Spleen (tissue), 11 donors: Measurements from ENCODE around the gene DEAF1. TPM values are rescaled to one million over a fixed set of nuclear protein-coding genes. Genes with fewer than 3 reads are reported as not detected.
"Not testable (repeated sequence)": the region's sequence is repeated elsewhere in the genome, so short reads cannot be mapped to it uniquely, and the experiment has no call there.

ENCODE experiments used
- DNase-seq: peaks from one replicate; pipeline ENCODE4 v3.0.0-alpha.2; 2020
- H3K27ac ChIP-seq, 8 donors: fragments of 200-600 bp; sonication (generic) in 7 of 8; 1 replicate in 4 of 8; 2 replicates in 4 of 8; pipeline versions ENCODE4 v1.5.0 to v1.8.0; 2016 to 2021; ENCODE audit warnings: inconsistent platforms in 4 of 8, mild to moderate bottlenecking in 4 of 8, moderate library complexity in 1 of 8
- H3K27me3 ChIP-seq, 7 donors: fragments of 200-600 bp; sonication (generic) in 6 of 7; replicated peaks in 1 of 7; 1 replicate in 4 of 7; 2 replicates in 3 of 7; pipeline versions ENCODE4 v1.5.0 to v1.8.0; 2016 to 2021; ENCODE audit warnings: inconsistent platforms in 3 of 7, mild to moderate bottlenecking in 1 of 7
- H3K36me3 ChIP-seq, 6 donors: fragments of 200-600 bp; sonication (generic) in 5 of 6; 1 replicate in 4 of 6; 2 replicates in 2 of 6; pipeline versions ENCODE4 v1.5.0 to v1.8.0; 2016 to 2021; ENCODE audit warnings: inconsistent platforms in 2 of 6
- H3K4me1 ChIP-seq, 6 donors: fragments of 200-600 bp; sonication (generic) in 5 of 6; 1 replicate in 3 of 6; 2 replicates in 3 of 6; pipeline versions ENCODE4 v1.5.0 to v1.8.0; 2016 to 2021; ENCODE audit warnings: inconsistent platforms in 3 of 6
- H3K4me3 ChIP-seq, 8 donors: fragments of 200-600 bp; sonication (generic) in 7 of 8; 1 replicate in 4 of 8; 2 replicates in 4 of 8; pipeline versions ENCODE4 v1.5.0 to v1.8.0; 2016 to 2021; ENCODE audit warnings: inconsistent platforms in 4 of 8, mild to moderate bottlenecking in 4 of 8, moderate library complexity in 2 of 8
- H3K9me3 ChIP-seq, 8 donors: fragments of 200-600 bp; sonication (generic) in 7 of 8; 1 replicate in 4 of 8; 2 replicates in 4 of 8; pipeline versions ENCODE4 v1.5.0 to v1.8.0; 2016 to 2021; ENCODE audit warnings: inconsistent platforms in 4 of 8
- POLR2A ChIP-seq, 3 donors: fragments of 450-650 bp; IDR thresholded peaks; one replicate each; pipeline ENCODE4 v1.5.1; 2017; ENCODE audit warnings: antibody characterized with exemption in 3 of 3, mild to moderate bottlenecking in 1 of 3
- POLR2AphosphoS5 ChIP-seq, 3 donors: sonication (generic); formaldehyde crosslinking; IDR thresholded peaks; one replicate each; pipeline ENCODE4 v1.5.1; 2017; ENCODE audit warnings: antibody characterized with exemption in 3 of 3
- WGBS, 5 donors: extraction: QIAGEN DNeasy Blood & Tissue Kit in 3 of 5; methylation state at CpG; one replicate each; pipeline versions ENCODE4 v1.1.5 to v1.1.7; 2013 to 2018; 5-methylcytosine and 5-hydroxymethylcytosine counted together
- intact Hi-C: fragments of 100-400 bp; cut with DNase I; formaldehyde crosslinking; loops from one replicate; pipeline ENCODE4 v1.15.0; 2023; ENCODE audit warnings: low total_unique reads
- polyA plus RNA-seq, 3 donors: library from polyadenylated mRNA; stranded (reverse); fragments of 200-250 nt; gene quantifications; one replicate each; pipeline ENCODE4 v1.2.1, GENCODE V29; 2013
- total RNA-seq, 7 donors: library from RNA; depleted of rRNA in 3 of 7; stranded (reverse); fragments of >200 nt in 3 of 7; fragmentation: NEBNext Ultra II Directional in 4 of 7; extraction: Animal tissue kit (Norgen Biotek cat#: 25700) in 4 of 7; gene quantifications; one replicate each; pipeline versions ENCODE4 v1.1.0 to v1.2.1, GENCODE V29; 2016 to 2021
- TF ChIP-seq, protein P1 (sequence below), 11 experiments: fragments of 200-600 bp in 7 of 11; fragments of 450-650 bp in 4 of 11; sonication (generic) in 4 of 11; IDR thresholded peaks in 8 of 11; conservative IDR thresholded peaks in 3 of 11; 1 replicate in 7 of 11; 2 replicates in 4 of 11; pipeline versions ENCODE4 v1.4.0 to v1.8.0; 2016 to 2021; ENCODE audit warnings: antibody characterized with exemption in 11 of 11, inconsistent platforms in 4 of 11, mild to moderate bottlenecking in 1 of 11
- donor health status: healthy with polysubstance abuse.
- donor health status: DM: no; HTN: no; CAD: no; lungs with moderate emphysema.
- donor health status: DM: no; HTN: no; CAD: no.
- donor health status: Bipolar disorder and iron deficiency.
- donor health status: healthy.
- donor health status: DM: no; HTN: no; CAD: no.
- donor health status: DM: yes; HTN: yes; CAD: no.

Gene DEAF1
- total and polyA plus RNA-seq, 10 donors: 21.8 to 44.9 (median 30.1) TPM

DNA sequence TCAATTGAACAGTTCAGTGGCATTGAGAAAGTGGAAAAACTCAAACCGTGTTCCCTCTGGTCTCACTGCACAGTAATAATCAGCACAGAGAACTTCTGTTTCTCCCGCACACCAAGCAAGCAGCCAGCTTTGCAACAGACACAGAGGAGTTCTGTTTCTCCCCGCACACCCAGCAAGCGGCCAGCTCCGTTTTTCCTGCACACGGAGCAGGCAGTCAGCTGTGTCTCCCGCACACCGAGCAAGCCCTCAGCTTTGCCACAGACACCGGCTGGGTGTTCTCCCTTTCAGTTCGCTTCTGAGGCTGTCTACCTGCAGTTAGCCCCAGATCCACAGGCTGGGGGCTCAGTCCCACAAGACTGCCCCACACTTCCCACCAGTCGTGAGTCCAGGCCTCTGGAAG is 42.3 kb upstream of the DEAF1 start:
- H3K27me3 ChIP-seq: peaks cover 0 to 18% (median 0%) of the 10 kb centered on the region in 7 donors
- no peaks in the 10 kb centered on the region for H3K36me3 ChIP-seq
- intact Hi-C loops: no loop called here
- 5 to 29% (median 17%) methylated on average over 11 of the region's 11 CpGs for WGBS, 5 donors
- no peaks in the 10 kb centered on the region for H3K9me3 ChIP-seq
- no peak for DNase-seq
- TF ChIP-seq, protein P1, sequence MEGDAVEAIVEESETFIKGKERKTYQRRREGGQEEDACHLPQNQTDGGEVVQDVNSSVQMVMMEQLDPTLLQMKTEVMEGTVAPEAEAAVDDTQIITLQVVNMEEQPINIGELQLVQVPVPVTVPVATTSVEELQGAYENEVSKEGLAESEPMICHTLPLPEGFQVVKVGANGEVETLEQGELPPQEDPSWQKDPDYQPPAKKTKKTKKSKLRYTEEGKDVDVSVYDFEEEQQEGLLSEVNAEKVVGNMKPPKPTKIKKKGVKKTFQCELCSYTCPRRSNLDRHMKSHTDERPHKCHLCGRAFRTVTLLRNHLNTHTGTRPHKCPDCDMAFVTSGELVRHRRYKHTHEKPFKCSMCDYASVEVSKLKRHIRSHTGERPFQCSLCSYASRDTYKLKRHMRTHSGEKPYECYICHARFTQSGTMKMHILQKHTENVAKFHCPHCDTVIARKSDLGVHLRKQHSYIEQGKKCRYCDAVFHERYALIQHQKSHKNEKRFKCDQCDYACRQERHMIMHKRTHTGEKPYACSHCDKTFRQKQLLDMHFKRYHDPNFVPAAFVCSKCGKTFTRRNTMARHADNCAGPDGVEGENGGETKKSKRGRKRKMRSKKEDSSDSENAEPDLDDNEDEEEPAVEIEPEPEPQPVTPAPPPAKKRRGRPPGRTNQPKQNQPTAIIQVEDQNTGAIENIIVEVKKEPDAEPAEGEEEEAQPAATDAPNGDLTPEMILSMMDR (IDR thresholded peaks at IDR 0.05 in 8 of 11, conservative IDR thresholded peaks at IDR 0.05 in 3 of 11): no peak
- no peak for TF ChIP-seq POLR2A (IDR thresholded peaks at IDR 0.05)
- no peak for TF ChIP-seq POLR2AphosphoS5 (IDR thresholded peaks at IDR 0.05)
- peak overlapping the region in 1 of 8 donors; percentile 36 for H3K4me3 ChIP-seq
- H3K27ac ChIP-seq: peak overlapping the region in 3 of 8 donors; percentile 10 to 47 (median 26)
- peaks cover 0 to 16% (median 12%) of the 10 kb centered on the region in 6 donors for H3K4me1 ChIP-seq

DNA sequence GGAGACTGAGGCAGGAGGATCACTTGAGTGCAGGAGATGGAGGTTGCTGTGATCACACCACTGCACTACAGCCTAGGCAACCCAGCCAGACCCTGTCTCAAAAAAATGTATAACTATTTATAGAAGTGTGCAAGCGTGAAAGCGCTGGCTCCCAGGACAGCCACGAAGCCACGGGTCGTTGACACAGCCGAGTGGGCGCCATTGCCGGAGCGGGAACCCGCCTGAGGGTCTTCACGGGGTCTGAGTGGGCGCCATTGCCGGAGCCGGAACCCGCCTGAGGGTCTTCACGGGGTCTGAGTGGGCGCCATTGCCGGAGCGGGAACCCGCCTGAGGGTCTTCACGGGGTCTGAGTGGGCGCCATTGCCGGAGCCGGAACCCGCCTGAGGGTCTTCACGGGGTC is 39.5 kb upstream of the DEAF1 start:
- H3K27ac ChIP-seq, H3K4me3 ChIP-seq, H3K9me3 ChIP-seq, intact Hi-C loops, H3K36me3 ChIP-seq, DNase-seq: not testable (repeated sequence)
- Histone ChIP-seq H3K27me3 (peaks cover 0 to 16% (median 0%) of the 10 kb centered on the region in 7 donors), H3K4me1 (peaks cover 0 to 22% (median 12%) of the 10 kb centered on the region in 6 donors)
- WGBS, 5 donors: 92 to 96% (median 93%) methylated on average over 14 to 26 of the region's 26 CpGs

DNA sequence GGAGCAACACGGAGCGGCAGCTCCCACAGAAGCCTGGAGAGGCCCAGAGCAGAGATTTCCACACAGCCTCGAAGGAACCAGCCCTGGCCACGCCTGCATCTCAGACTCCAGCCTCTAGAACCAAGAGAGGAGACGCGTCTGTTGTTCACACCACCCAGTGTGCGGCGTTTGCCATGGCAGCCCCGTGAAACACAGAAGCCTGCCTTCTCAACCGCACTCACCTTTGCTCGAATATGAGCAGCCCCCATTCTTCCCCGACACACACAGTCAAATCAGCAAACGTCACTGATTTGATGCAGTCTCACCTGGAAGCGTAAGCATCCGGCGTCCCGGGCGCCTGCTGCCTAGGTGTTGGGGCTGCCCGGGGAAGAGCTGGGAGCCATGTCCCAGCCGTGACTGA is 38.0 kb upstream of the DEAF1 start:
- H3K4me1 ChIP-seq: peaks cover 2 to 33% (median 16%) of the 10 kb centered on the region in 6 donors
- peaks cover 0 to 23% (median 0%) of the 10 kb centered on the region in 7 donors for H3K27me3 ChIP-seq
- no peak for TF ChIP-seq POLR2AphosphoS5 (IDR thresholded peaks at IDR 0.05)
- TF ChIP-seq POLR2A (IDR thresholded peaks at IDR 0.05): no peak
- TF ChIP-seq, protein P1 (IDR thresholded peaks at IDR 0.05 in 8 of 11, conservative IDR thresholded peaks at IDR 0.05 in 3 of 11): no peak
- no peak overlapping the region for H3K27ac ChIP-seq
- no peak overlapping the region for H3K4me3 ChIP-seq
- H3K9me3 ChIP-seq: no peaks in the 10 kb centered on the region
- no peaks in the 10 kb centered on the region for H3K36me3 ChIP-seq
- WGBS, 5 donors: 80 to 90% (median 82%) methylated on average over 19 to 20 of the region's 20 CpGs
- intact Hi-C loops: no loop called here
- DNase-seq: no peak

DNA sequence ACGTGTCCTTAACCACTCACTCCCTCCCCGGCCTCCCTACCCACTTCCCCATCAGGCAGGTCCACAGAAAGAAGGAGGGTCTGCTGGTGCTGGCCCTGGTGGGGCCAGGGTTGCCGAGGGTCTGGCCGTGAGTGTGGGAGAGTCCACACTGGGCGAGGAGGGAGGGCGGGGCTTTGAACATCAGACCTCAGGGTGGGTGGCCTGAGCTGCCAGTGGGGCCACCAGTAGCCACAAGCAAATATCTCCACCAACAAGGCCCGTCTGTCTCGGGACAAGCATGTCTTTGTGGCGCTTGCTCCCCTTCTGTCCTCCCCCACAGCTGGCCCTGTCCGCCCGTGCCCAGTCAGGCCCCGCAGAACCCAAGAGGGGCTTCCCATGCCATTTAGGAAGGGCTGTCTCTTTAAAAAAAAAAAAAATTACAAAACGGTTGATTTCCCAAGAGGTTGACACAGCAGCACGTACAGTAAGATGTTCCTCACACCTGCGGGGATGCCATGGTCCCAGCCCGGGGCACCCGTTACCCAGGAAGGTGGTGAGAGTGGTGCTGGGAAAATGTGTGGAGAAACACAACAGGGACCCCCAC is 34.6 kb upstream of the DEAF1 start:
- H3K9me3 ChIP-seq: no peaks in the 10 kb centered on the region
- intact Hi-C loops: loop anchor here (10.0 kb wide), 1 partner anchor 175 kb away; no protein-coding TSS in a partner anchor
- peak overlapping the region in 6 of 8 donors; percentile 3 to 88 (median 66) for H3K27ac ChIP-seq
- H3K4me1 ChIP-seq: peaks cover 23 to 55% (median 33%) of the 10 kb centered on the region in 6 donors
- H3K27me3 ChIP-seq: peaks cover 0 to 49% (median 11%) of the 10 kb centered on the region in 7 donors
- H3K4me3 ChIP-seq: peak overlapping the region in 1 of 8 donors; percentile 17
- TF ChIP-seq POLR2AphosphoS5 (IDR thresholded peaks at IDR 0.05): no peak
- TF ChIP-seq, protein P1 (IDR thresholded peaks at IDR 0.05 in 8 of 11, conservative IDR thresholded peaks at IDR 0.05 in 3 of 11): no peak
- TF ChIP-seq POLR2A (IDR thresholded peaks at IDR 0.05): no peak
- no peaks in the 10 kb centered on the region for H3K36me3 ChIP-seq
- 30 to 64% (median 47%) methylated on average over 17 of the region's 17 CpGs for WGBS, 5 donors
- peak; percentile 78 for DNase-seq
